GM18867 (cell line): Measurements from ENCODE around the gene SNAPC4.
"Not testable (repeated sequence)": the region's sequence is repeated elsewhere in the genome, so short reads cannot be mapped to it uniquely, and the experiment has no call there.

Experiments used
- ATAC-seq: cut with Tn5 transposase; IDR thresholded peaks from one replicate; pipeline ENCODE4 v1.9.1; 2021; ENCODE audit warnings: mild to moderate bottlenecking, moderate library complexity; ENCODE audit not compliant: unreplicated experiment

SNAPC4 gene

DNA sequence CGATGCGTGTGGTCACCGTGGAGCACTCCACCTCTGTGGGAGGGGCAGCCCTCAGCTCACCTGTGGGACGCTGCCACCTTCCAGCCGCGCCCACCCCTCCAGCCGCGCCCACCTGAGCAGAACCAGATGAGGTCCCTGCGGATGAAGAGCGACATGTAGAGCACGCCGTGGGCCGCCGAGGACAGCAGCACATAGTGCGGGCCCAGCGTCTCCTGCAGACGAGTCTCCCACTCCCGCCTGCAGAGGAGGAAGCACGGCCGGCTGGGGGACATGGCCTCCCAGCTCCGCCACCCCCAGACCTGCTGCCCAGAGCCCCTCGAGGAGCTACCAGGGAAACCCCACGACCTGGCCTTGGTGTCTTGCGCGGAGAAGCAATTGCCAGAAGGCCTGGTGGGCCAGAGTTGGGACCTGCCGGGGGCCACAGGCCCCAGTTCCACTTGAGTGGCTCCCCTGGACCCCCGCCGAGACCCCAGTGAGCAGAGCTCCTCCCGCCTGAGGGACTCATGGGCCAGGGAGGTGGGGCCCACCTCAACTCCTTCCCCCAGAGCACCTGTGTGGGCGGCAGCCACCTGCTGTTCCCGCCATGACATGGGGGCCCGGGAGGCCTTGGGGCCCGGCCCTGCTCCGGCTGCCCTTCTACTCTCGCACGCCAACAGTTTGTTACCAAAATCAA, 33.2 kb upstream of the SNAPC4 start:
- ATAC-seq: no peak

DNA sequence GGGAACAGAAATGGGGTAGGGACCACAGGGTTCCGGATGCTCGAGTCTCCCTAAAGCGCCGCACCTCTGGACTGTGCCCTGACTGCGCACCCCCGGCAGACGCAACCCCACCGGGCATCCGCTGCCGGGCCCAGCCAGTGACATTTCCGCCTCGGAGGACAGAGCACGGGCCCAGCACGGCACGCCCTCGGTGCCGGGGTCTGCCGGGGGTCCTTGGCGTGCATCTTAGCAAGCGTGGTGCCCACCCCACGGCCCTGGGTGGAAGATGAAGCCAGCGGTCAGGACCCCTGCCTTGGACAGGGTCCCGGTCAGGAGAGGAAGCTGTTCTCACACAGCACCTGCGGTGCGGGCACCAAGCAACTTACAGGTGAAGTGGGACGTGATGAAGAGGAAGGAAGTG, 32.6 kb upstream of the SNAPC4 start:
- no peak for ATAC-seq

DNA sequence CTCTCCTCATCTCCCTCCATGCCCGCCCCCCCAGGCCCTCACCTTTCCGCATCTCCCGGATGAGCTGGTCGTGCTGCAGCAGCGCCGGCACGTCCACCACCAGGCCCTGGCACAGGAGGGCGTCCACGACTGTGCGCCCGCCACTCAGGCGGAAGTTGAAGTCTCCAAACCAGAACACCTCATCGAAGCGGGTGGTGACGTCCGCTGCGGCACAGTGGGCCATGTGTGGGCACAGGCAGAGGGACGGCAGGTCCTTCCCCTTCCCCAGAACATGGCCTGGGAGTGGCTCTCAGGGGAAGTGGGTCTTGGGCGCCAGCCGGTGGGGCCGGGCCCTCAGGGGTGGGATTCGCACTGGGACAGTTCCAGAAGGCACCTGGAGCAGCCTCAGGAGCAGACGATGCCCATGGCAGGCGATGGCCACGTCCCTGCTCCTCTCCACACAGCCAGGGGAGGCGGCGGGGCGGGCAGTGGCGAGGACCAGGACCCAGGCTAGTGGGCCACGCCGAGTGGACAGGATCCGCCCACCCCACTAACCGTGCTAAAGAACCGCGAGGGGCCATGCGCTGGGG, 31.9 kb upstream of the SNAPC4 start:
- no peak for ATAC-seq

DNA sequence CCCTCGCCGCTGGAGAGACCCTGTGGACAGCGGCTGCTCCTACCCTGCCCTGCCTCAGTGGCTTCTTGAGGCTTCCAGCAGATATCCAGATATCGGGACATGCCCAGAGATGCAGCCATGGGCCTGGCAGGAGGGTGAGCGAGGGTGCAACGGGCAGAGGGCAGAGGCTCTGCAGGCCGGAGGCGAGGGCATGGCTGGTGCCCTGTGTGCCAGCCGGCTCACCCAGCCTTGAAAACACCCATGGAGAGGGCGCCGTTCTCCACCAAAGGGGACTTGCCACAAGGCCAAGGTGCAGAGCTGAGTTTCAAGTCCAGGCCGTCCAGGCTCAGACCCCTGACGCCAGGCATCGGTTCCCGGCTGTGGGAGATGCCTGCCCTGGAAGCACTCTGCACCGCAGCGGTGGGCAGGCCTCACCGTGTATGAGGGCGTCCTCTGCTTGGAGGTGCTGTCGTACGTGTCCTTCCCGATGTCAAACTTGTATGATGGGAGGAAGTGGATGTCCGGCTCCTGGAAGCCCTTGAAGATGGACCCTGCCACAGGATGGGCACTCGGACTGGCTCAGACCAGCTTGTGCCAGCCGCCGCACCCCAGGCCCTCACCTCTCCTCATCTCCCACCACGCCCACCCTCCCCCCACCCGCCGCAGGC, 30.7 kb upstream of the SNAPC4 start:
- no peak for ATAC-seq

DNA sequence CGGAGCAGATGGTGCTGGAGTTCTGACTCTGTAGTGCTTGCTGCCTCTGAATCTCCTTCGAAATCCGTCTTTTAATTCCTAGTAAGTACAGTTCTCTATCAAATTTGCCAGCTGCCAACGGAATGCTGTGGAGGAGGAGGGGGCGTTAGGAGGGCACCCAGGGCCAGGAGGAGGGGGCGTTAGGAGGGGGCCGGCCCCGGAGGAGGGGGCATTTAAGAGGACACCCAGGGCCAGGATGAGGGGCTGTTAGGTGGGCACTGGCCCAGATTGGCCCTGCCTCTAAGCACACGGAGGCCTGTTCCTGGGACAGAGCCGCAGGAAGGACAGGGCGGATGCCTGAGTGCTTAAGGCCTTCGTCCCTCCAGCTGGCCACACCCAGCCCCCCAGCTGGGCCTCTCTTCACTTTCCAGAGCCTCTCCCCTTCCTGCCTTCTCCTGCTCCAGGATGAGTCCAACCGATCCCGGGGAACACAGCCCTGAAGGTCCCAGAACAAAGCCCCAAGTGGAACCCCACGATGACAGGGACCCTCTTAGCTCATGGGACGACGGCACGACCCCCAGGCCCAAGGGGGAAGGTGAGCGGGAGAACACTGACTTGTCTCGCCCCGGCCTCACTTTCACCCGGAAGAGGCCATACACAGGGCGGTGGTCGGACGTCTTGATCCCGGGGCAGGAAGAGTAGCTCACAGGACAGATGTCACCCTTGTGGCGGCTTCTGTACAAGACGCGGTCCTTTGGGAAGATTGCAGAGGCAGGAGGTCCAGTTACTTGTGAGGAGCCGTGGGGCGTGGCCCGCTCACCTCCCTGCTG, 29.9 kb upstream of the SNAPC4 start:
- ATAC-seq: no peak

DNA sequence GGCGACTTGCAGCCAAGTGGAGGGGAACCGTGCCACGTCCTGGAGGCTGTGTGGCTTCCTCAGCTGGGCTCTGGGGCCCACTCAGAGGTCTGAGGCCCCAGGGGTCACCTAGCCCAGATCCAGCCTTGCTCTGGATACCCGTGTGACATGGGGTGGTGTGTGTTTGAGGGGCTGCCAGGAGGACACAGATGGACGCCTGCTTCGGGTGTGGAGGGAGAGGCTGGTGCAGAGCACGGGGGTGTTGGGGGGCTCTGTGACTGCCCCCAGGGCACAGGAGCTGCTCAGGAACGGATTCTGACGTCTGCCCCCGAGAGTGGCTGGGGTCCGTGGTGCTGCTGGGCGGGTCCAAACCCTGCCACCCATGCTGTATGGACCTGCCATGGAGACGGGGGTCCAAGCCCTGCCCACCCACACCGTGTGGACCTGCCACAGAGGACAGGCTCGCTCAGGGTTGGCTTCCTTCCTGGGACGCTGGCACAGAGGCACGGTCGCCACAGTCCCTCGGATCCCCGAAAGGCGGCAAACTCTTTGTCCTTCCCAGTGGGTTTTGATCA, 29.2 kb upstream of the SNAPC4 start:
- no peak for ATAC-seq

DNA sequence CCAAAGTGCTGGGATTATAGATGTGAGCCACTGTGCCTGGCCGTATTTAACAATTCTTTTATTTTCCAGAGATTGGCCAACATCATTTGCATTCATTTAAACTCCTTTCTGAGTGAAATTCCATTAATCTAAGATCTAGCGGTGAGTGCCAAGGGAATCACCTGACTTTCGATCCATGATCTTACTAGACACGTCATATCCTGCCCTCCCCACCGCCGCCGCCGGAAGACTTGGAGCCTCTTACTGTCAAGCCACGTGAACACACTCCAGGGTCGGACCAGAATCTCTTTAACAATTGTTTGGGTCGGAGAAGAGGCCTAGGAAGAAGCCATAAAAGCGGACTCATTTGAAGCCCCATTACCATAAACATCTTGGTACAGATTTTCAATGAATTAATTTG, 26.8 kb upstream of the SNAPC4 start:
- ATAC-seq: no peak

DNA sequence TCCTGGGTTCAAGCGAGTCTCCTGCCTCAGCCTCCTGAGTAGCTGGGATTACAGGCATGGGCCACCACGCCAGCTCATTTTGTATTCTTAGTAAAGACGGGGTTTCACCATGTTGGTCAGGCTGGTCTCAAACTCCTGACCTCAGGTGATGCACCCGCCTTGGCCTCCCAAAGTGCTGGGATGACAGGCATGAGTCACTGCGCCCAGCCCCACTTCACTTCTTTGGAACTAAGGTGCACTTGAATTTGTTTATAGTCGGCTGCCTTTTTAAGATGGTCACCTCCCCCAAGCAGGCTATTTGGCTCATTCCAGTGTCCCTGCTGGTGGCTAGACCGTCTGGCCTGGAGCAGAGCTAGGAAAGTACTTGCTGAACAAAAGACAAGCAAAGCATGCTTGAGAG, 25.4 kb upstream of the SNAPC4 start:
- ATAC-seq: not testable (repeated sequence)

DNA sequence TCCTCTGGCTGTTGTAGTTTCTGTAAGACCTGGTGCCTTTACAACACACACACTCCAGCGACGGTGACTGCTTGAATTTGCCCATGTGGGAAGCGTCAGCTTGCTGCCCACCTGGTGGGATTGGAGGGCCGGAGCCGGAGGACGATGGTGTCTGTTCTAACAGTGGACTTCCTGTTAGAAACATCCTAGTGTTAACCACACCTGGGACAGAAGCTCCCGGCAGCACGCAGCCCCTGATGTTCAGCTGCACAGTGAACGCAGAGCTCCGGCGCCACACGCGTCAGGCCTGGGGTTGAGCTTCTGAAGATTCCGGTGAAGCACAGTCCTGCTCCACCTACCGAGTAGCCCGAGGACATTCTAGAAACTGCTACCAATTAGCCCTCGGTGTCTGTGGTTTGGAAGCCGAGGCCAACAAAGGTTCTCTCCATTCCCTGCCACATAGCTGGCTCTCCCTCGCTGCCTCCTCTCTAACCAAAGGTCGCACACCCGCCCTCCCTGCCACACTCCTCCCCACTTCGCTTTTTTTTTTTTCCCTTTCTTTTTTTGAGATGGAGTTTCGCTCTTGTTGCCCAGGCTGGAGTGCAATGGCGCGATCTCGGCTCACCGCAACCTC, 24.9 kb upstream of the SNAPC4 start:
- ATAC-seq: no peak

DNA sequence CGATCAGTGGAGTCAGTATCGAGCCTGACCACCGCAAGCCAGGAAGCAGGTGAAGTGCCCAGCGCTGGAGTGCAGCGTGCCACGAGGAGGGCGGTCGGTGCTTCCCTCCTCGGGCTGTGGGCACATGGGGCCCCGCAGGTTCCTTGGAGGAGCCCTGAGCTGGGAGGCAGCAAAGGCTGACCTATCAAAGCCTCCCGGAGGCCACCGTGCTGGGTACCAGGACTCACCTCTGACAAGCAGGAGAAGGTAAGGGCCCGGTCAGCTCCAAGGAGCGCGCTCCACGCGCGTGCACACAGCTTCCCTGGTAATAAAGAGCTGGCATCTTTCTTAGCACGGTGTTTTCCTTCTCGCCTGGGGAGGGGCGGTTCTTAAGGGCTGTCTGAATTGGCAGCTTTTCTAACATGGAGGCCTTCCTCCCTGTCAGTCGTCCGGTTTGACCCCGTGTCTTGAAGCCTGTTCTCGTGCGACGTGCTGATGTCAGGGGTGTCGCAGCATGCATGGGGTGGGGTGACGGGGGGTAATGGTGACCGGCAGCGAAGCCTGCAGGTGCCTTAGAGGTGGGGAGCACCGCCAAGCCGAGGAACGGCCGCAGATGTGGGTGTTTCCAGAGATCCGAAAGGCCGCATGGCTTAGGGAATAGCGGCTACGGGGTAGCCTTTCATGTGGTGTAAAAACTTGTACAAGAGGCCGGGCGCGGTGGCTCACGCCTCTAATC, 23.6 kb upstream of the SNAPC4 start:
- no peak for ATAC-seq

DNA sequence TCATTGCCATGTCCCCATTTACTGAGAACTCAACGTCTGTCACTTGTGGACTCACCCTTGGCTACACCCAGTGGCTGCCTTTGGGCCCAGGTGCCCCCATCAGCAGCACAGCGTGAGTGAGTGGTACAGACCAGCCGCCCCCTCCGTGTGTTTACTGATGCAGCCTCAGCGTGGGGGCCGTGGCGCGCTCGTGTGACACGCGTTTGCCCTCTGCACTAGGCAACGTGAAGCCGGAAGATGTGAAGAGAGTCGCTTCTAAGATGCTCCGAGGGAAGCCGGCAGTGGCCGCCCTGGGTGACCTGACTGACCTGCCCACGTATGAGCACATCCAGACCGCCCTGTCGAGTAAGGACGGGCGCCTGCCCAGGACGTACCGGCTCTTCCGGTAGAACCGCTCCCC, 22.9 kb upstream of the SNAPC4 start:
- ATAC-seq: no peak

DNA sequence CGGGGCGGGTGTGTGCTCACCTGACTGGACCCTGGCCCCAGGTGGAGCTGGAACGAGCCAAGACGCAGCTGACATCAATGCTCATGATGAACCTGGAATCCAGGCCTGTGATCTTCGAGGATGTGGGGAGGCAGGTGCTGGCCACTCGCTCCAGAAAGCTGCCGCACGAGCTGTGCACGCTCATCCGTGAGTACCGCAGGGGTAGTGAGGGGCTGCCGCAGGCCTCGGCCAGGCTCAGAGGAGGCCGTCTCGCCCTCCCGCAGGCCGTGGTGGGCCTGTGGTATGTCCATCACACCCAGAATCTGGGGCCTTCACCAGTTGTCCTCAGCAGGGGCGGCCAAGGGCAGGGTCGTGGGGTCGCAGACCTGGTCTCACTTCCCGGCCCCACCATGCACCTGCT, 21.8 kb upstream of the SNAPC4 start:
- ATAC-seq: no peak

DNA sequence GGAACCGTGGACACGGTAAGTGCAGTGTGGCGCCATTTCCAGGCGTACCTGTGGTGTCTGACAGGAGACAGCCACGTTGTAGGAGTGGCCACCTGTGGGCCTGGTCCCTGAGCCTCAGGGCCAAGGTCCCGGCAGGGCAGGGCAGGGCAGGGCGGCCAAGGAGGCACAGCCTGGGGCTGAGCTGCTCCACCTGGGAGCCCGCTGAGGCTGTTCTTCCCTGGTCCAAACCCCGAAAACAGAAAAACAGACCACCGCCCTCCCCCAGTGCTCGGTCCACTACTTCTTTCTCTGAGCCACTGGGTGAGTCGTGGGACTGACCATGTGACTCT, 19.1 kb upstream of the SNAPC4 start:
- no peak for ATAC-seq

DNA sequence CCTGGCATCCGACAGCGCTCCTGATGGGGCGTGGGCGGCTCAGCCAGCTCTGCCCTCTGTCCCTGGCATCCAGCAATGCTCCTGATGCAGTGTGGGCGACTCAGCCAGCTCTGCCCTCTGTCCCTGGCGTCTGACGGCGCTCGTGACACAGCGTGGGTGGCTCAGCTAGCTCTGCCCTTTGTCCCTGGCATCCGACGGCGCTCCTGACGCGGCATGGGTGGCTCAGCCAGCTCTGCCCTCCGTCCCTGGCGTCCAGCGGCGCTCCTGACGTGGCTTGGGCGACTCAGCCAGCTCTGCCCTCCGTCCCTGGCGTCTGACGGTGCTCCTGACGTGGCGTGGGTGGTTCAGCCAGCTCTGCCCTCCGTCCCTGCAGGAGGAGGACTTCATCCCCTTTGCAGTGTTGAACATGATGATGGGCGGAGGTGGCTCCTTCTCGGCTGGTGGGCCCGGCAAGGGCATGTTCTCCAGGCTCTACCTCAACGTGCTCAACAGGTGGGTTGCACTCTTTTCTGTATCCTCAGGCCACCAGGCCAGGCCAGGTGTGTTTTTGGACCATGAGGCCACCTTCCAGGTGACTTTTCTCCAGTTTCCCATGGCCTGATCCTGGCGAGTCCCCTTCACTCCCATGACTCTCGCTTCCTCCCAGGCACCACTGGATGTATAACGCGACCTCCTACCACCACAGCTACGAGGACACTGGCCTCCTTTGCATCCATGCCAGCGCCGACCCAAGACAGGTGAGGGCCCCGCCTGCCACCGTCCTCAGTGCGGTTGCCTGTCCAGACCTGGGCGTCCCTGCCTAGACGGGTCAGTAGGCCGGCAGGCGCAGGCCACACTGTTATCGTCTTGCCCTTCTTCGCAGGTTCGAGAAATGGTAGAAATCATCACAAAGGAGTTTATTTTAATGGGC, 18.5 kb upstream of the SNAPC4 start:
- no peak for ATAC-seq

DNA sequence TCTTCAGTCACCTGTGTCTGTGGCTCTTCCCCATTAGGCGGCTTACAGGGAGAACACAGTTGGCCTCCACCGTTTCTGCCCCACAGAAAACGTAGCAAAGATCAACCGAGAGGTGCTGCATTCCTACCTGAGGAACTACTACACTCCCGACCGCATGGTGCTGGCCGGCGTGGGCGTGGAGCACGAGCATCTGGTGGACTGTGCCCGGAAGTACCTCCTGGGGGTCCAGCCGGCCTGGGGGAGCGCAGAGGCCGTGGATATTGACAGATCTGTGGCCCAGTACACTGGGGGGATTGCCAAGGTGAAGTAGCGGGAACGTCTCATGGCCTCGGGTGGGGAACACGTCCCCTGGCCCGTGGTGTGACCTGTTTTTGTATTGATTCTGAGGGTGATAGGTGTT, 16.9 kb upstream of the SNAPC4 start:
- no peak for ATAC-seq

DNA sequence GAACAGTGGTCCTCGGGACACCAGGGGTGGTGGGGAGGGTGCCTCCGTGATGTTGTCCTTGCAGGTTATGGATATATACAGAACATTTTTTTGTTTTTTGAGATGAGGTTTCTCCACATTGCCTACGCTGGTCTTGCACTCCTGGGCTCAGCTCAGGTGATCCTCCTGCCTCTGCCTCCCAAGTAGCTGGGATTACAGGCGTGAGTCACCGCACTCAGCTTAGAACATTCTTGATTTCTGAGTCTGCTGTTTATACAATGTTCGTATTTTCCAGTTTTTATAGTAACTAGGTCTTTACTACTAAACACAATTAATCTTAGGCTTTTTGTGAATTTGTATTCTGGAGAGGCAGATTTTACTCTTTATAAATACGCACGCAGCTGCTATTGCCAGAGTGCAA, 16.5 kb upstream of the SNAPC4 start:
- no peak for ATAC-seq

DNA sequence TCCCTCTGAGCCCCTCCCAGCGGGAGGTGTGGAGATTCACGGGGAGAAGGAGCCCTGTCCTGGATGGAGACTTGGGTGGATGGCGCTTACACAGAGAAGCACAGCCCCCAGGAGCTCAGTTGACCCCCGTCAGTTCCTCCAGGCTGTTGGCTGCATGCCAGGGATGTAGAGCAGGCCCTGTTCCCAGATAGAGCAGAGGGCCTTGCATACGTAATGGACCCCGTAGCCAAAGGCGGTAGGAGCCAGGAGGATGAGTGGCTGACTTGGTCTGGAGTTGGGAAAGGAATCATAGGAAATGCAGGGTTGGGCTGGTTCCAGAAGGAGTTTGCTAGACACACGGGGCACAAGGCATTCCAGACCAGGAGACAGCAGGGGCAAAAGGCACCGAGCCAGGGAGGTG, 13.0 kb upstream of the SNAPC4 start:
- ATAC-seq: no peak

DNA sequence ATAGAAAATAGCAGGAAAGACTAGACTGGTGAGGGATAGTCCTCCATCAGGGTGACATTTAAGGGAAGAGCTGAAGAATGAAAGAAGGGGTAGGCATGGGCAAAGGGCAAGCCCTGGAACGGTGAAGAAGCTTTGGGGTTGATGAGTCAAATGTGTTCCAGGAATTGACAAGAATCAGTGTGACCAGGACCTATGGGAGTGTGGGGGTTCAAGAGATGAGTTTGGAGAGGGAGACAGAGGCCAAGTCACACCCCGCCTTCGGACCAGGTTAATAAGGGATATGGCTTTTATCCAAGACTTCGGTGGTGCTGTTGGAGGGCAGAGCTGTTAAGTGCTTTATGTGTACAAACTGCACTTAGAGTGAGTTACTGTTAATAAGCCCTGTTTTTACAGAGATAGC, 11.4 kb upstream of the SNAPC4 start:
- ATAC-seq: no peak

DNA sequence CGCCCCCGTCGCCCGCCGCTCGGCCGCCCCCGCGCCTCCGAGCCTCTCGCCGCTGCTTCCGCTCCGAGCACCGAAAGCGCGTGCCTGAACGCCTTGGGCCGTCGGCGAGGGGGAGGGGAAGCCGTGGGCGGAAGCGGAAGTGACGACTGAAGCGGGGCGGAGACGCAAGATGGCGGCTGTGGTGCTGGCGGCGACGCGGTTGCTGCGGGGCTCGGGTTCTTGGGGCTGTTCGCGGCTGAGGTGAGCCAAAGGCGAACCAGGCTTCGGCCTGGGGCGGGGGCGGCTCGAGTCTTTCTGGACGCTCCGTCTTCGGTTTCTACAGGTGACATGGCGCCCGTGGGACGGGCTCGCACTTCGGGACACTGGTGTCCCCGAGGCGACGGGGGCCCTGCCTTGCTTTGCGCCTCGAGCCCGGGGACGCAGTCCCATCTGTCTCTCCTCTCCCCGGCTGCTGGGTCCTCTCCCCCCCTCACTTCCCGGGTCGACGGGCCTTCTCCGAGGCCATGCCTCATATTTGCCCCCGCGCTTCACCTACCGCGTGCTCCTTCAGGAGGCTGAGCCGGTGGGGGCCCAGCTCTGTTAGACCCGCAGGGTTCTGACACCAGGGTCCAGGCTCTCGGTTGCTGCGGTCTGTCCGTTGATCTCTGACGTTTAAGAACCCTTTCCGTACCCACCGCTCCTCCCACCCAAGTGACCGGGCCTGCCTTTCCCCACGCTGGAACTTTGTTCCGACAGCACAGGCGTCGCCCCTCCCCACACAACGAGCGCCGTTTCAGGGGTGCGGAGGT, 10.7 kb upstream of the SNAPC4 start, which contains the start of the genes ENTR1 and PMPCA:
Gene ENTR1 (minus strand): TSS at position 115 of the 788 bp plus-strand sequence. CDS start 217 bp downstream, outside the sequence.
Gene PMPCA (plus strand): TSS at position 159 of the 788 bp plus-strand sequence. CDS start 11 bp downstream, at position 170.
- ATAC-seq: peak; percentile 81
